Measurements from ENCODE around the gene NECAB2. TPM values are rescaled to one million over a fixed set of nuclear protein-coding genes. Genes with fewer than 3 reads are reported as not detected.

NECAB2 gene
- total and polyA plus RNA-seq, 2 of the 8 experiments (the other 6 are each of a cell fraction or from before 2014, with no cell fraction given): 3.6 to 4.2 TPM

DNA sequence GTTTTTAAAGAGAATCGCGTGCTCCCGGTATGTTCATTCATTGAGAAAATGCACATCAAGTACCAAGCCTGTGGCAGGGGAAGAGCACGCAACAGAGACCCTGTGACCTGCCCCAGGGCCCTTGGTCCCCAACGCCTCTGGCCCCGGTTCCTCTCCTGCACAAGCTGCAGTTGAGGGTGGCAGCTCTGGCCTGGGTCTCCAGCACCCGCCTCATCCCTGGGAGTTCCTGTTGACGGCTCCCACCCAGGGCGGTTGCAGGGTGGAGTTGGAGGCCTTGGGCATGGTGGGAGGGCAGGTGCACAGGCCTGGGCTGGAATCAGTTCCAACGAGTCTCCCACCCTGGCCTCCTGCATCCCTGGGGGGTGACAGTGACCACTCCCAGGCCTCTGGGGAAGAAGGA lies 5.0 kb downstream of the NECAB2 start:
- peaks cover 5% of the 10 kb centered on the region; the same call in 1 of the 2 replicates for H3K23me2 ChIP-seq (ENCODE audit: low read depth, low read length)
- no peak overlapping the region for H3K4me3 ChIP-seq (ENCODE audit: extremely low read depth in 1 of 4, insufficient read depth in 2 of 4, low read depth in 3 of 4, low read length in 4 of 4)
- peaks cover 6 to 9% of the 10 kb centered on the region in 2 experiments for H3K9me3 ChIP-seq (ENCODE audit: insufficient read depth in 2 of 2, low read depth in 1 of 2, low read length in 1 of 2)
- H3K79me2 ChIP-seq (ENCODE audit: control insufficient read depth in 1 of 2, insufficient read depth in 2 of 2, low read length in 2 of 2): no peaks in the 10 kb centered on the region
- no peak overlapping the region for H2BK120ac ChIP-seq (replicated peaks; ENCODE audit: low read depth, low read length)
- H2BK15ac ChIP-seq (ENCODE audit: low read length): no peak overlapping the region
- no peak overlapping the region for H3K56ac ChIP-seq (replicated peaks; ENCODE audit: insufficient read length, low read depth, low read length)
- no peak overlapping the region for H2BK20ac ChIP-seq (ENCODE audit: low read length)
- no peak overlapping the region for H4K5ac ChIP-seq (ENCODE audit: insufficient read length, low read depth, low read length)
- no peak overlapping the region for H3K4ac ChIP-seq (replicated peaks; ENCODE audit: insufficient read length, low read depth, low read length)
- 91% methylated on average over 8 of the region's 10 CpGs; no CpG with 5 or more reads in 1 of the 2 experiments for WGBS, 2 experiments (ENCODE audit: extremely low coverage in 1 of 2, insufficient coverage in 1 of 2, insufficient read length in 1 of 2, insufficient replicate concordance in 2 of 2, low coverage in 1 of 2, low lambda C conversion rate in 2 of 2, missing lambda C conversion rate in 1 of 2)
- no peak overlapping the region for H2BK12ac ChIP-seq (ENCODE audit: low read depth, low read length)
- H3K27ac ChIP-seq (ENCODE audit: low read depth, low read length): no peak overlapping the region
- TF ChIP-seq BACH1 (IDR thresholded peaks at IDR 0.05; ENCODE audit: low read length) (no peak), EZH2 (IDR thresholded peaks at IDR 0.05; ENCODE audit: low read depth, low read length, severe bottlenecking) (no peak), CBX8 (IDR thresholded peaks at IDR 0.05; ENCODE audit: borderline replicate concordance, low read depth, low read length) (no peak), KDM1A (IDR thresholded peaks at IDR 0.05; ENCODE audit: borderline replicate concordance, low read length) (no peak), POU5F1 (IDR thresholded peaks at IDR 0.05; ENCODE audit: low read depth, low read length) (no peak)
- H3K79me1 ChIP-seq (ENCODE audit: low read depth, low read length): no peaks in the 10 kb centered on the region
- ChIA-PET POLR2A (ENCODE audit: partially characterized antibody) (no interaction called here), CTCF (ENCODE audit: partially characterized antibody) (interaction anchor here (0.8 to 4.6 kb wide), 4 partner anchors 23 to 93 kb away, joined by 3 to 70 read pairs (median 6); partner anchors contain the start of gene SLC38A8)
- peaks cover 0 to 11% (median 8%) of the 10 kb centered on the region in 4 experiments; a peak in 6 of 7 replicates for H3K4me1 ChIP-seq (replicated peaks in 1 of 4; ENCODE audit: control insufficient read depth in 3 of 4, insufficient read depth in 4 of 4, low read length in 3 of 4)
- H3K14ac ChIP-seq (ENCODE audit: insufficient read length): no peak overlapping the region
- H2AFZ ChIP-seq (ENCODE audit: low read length): no peak overlapping the region
- no peak overlapping the region for H2AK5ac ChIP-seq (ENCODE audit: low read depth, low read length)
- no peak overlapping the region for H3K4me2 ChIP-seq (ENCODE audit: insufficient read depth in 1 of 2, low read depth in 2 of 2, low read length in 2 of 2)
- H3K27me3 ChIP-seq (replicated peaks in 1 of 4; ENCODE audit: control insufficient read depth in 3 of 4, extremely low read depth in 1 of 4, insufficient read depth in 3 of 4, low read length in 3 of 4): peaks cover 0 to 13% (median 9%) of the 10 kb centered on the region in 4 experiments; a peak in 6 of 7 replicates
- no peak overlapping the region for H2BK5ac ChIP-seq (ENCODE audit: low read depth, low read length)
- FAIRE-seq (no peak), DNase-seq (ENCODE audit: low read depth in 1 of 2, low spot score in 2 of 2) (no peak)
- H4K8ac ChIP-seq (ENCODE audit: extremely low read depth, insufficient read depth, low read length): no peak overlapping the region; the same call in 1 of the 2 replicates
- H3K23ac ChIP-seq (ENCODE audit: insufficient read length): no peak overlapping the region
- H3K36me3 ChIP-seq (ENCODE audit: control insufficient read depth in 2 of 4, insufficient read depth in 4 of 4, low read length in 3 of 4): no peaks in the 10 kb centered on the region
- H4K20me1 ChIP-seq (replicated peaks in 1 of 2; ENCODE audit: control insufficient read depth in 1 of 2, insufficient read depth in 2 of 2, low read length in 2 of 2): no peaks in the 10 kb centered on the region
- no peak overlapping the region for H3K18ac ChIP-seq (ENCODE audit: extremely low read depth, low read length)
- no peak overlapping the region for H3K9ac ChIP-seq (replicated peaks in 1 of 4; ENCODE audit: extremely low read depth in 1 of 4, low read depth in 3 of 4, low read length in 3 of 4)
- H4K91ac ChIP-seq (replicated peaks; ENCODE audit: insufficient read length, low read length): no peak overlapping the region
